NCI-H2107 (cell line): ENCODE results near the gene SLC13A3.

Experiments used
- DNase-seq: peaks from one replicate; lab custom pipeline; 2025; lab: John Stamatoyannopoulos, UW

Gene SLC13A3

DNA sequence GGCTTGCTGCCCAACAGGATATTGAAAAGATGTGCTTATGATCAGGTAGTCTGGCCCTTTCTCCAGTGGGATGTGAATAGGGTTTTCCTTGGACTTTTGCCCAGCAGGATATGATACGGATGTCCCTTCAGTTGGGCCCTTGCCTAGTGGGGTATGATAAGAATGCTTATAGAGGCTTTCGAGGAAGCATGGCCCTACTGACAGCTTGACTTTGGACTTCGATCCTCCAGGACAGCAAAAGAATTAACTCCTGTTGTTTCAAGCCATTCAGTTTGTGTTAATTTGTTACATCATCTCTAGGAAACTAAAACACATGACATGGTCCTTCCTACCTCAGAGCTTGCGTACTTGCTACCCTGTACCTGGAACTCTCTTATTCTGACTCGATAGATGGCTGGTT, 128.2 kb downstream of the SLC13A3 start:
- DNase-seq = no peak

DNA sequence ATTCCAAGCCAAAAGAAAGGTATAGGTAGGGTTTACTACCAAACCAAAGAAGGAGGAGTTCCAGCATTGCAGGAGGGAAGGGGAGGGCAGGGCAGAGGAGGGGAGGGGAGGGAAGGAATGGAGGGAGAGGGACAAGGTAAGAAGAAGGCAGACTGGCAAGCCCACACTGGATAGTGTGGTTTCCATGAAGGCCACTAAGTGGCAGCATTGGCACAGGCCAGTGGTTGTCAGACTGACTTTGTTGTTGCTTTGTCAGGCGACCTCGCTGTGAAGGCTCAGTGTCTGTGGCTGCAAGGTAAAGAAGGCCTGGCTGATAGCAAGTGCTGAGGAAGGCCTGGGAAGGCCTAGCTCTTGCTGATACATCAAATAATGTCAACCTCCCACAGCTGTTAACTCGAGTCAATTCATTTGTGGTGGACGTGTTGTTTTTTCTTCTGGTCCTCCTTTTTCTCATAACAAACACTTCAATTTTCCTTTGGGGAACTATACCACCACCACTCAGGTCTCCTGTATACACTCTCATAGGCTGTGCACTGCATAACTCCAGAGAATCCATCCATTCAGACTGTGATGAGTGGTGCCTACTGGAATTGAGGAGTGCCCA, 130.2 kb downstream of the SLC13A3 start:
- DNase-seq = no peak

DNA sequence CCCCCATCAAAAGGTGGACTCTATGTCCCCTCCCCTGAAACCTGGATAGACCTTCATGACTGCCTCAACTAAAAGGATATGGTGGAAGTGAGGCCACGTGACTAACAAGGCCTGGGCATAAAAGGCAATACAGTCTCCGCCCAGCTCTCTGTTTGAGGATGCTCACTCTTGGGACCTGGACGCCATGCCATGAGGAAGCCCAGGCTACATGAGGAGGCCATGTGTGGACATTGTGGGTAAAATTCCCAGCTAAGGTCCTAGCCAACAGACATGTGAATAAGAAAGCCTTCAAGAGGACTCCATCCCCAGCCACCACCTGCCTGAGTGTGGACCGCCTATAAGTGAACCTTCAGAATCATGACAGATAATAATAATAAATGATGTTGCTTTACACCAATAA, 130.7 kb downstream of the SLC13A3 start:
- no peak for DNase-seq

DNA sequence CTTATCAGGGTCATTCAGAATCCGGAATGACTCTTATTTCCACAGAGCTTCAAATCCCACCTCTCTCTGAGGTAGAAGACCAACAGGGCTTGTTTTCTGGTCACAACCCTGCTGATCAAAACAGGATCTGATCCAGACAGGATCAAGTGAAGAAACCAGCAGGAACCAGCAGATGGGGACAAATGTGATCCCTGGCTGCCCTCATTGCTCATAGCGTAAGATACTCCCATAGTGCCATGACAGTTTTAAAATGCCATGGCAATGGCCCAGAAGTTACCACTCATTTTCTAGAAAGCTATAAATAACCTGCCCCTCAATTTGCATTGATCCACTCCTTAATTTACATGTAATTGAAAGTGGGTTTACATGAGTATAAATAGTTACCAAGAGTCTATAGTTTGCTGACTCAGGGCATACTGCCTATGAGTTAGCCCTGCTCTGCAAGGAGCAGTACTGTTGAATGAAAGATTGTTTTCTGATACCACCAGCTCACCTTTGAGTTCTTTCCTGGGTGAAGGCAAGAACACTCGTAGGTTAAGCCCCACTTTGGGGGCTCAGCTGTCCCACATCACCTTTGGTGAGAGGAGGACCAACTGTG, 131.7 kb downstream of the SLC13A3 start:
- no peak for DNase-seq

DNA sequence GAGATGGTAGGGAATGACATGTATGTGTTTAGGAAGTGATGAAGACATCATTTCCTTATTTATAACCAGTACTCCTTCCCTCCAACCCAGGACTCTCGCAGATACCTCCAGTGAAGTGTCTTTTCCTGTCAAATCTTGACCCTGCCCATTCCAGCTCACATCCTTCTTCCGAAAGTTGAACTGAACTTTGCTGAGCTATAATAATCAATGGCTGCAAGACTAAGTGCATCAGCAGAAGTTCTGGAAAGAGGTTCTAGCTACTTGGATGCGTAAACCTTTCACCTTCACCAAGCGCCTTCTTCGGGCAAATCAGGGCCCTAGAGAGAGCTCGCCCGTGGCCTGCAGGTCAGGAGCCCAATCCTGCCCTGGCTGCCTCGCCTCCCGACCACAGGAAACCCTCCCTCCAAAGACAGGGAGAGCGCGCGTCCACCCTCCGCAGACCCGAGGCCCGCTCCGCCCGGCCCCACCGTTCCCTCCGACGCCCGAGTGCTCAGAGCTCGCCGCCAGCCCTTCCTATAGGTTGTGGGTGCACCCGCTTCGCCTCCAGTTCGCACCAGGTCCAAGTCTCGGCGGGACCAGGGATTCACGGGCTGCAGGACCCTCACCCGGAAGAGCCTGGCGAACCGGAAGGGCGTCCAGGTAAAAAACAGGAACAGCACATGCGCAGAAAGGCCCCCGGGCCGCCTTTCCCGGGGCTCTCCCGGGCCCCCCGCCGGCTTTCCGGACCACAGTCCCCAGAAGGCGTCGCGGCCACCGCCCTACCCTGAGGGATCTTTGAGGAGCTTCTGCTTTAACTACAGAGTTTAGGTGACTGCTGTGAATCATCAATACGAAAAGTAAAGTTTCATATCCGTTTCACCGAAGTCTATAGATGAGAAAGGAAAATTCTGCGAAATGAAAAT, 138.1 kb downstream of the SLC13A3 start, which contains the start of gene ZNF334:
Gene ZNF334, minus strand, starts transcription at position 617 of the 902 bp plus-strand sequence. CDS start 1,457 bp downstream, outside the sequence.
- peak; percentile 20 for DNase-seq

DNA sequence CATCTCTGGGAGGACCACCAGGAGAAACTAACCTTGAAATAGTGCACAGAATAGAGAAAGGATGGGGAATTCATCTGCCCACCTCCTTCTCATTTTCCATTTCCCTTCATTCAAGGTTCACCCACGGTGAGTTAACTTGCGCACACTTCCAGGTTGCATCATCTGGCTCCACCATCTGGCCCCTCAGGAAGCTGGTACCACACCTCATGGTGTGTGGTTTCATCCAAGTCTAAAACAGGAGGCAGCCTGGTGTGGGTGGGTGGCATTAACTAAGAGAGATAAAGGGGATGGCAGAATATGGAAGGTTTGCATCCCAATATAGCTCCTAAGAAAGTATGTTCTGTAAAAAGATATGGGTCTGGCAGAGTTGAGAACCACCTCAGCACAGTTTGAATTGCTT, 141.7 kb downstream of the SLC13A3 start:
- no peak for DNase-seq
